GM13976 (cell line): ENCODE data around the gene PRKG1.

Experiments
- DNase-seq: peaks from one replicate; pipeline ENCODE4 v3.0.0; 2012; ENCODE audit warnings: low spot score
- in situ Hi-C: fragments of 300-500 bp; cut with MboI; formaldehyde crosslinking; loops from one replicate; pipeline ENCODE4 v1.12.0; 2022; ENCODE audit warnings: low sequenced_read_pairs, mixed read lengths, inconsistent platforms; ENCODE audit not compliant: unreplicated experiment
- TF ChIP-seq, protein P1 (sequence below): IDR thresholded peaks from 2 replicates; pipeline ENCODE4 v1.5.1; 2012; ENCODE audit warnings: borderline replicate concordance, mild to moderate bottlenecking; ENCODE audit not compliant: insufficient read depth; ENCODE audit errors: extremely low read depth, missing control alignments, control extremely low read depth

PRKG1 gene

DNA sequence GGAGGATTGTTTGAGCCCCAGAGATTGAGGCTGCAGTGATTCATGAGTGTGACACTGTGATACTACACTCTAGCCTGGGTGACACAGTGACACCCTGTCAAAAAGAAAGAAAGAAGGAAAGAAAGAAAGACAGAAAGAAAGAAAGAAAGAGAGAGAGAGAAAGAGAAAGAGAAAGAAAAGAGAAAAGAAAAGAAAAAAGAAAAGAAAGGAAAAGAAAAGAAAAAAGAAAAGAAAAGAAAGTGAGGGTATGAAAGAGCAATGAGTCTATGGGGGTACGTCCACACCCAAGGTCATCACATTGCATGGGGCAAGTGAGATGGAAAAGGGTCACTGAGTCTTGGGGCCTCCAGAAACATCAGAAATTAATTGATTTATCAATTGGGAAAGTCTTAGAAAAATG is 760.3 kb downstream of the PRKG1 start:
- TF ChIP-seq, protein P1, sequence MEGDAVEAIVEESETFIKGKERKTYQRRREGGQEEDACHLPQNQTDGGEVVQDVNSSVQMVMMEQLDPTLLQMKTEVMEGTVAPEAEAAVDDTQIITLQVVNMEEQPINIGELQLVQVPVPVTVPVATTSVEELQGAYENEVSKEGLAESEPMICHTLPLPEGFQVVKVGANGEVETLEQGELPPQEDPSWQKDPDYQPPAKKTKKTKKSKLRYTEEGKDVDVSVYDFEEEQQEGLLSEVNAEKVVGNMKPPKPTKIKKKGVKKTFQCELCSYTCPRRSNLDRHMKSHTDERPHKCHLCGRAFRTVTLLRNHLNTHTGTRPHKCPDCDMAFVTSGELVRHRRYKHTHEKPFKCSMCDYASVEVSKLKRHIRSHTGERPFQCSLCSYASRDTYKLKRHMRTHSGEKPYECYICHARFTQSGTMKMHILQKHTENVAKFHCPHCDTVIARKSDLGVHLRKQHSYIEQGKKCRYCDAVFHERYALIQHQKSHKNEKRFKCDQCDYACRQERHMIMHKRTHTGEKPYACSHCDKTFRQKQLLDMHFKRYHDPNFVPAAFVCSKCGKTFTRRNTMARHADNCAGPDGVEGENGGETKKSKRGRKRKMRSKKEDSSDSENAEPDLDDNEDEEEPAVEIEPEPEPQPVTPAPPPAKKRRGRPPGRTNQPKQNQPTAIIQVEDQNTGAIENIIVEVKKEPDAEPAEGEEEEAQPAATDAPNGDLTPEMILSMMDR: no peak

DNA sequence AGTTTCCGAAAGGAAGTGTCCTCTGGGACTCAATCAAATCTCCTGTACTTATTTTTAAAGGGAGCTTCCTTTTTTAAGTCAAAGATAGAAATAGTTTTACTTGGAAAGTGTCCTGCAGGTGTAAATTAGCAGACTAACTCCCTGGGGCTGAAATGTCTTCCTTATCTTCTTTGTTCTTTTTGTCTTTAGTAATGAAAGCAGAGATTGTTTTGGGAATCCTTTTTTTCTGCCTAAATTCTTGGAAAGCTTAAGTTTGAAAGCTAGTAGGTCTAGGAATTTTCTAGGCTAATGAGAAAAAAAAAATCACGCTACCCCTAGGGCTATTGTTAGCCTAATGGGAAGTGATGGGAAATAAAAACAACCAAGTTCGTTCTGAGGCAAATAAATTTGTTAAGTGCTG is 764.2 kb downstream of the PRKG1 start:
- in situ Hi-C loops: no loop called here
- TF ChIP-seq, protein P1: no peak
- no peak for DNase-seq

More for the DNA sequence above, 760.3 kb downstream of the PRKG1 start:
- DNase-seq: no peak
- in situ Hi-C loops: no loop called here

DNA sequence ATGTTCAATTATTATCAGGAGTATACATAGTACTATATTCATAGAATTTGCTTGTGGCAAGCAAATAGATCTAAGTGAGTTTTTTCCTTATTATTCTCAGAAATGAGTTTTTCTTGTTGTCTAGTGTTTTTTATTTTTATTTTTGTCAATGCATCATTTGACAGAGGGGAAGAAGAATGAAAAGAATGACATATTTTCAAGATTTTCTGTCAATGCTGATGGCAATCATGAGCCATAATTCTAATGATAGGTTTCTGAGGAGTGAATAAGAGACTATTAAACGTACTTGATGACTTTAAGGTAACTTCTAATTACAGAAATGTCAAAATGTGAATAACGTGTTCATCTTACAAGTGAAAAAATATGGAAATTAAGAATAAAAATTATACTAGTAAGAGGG is 769.7 kb downstream of the PRKG1 start:
- in situ Hi-C loops: no loop called here
- DNase-seq: no peak
- TF ChIP-seq, protein P1: no peak

DNA sequence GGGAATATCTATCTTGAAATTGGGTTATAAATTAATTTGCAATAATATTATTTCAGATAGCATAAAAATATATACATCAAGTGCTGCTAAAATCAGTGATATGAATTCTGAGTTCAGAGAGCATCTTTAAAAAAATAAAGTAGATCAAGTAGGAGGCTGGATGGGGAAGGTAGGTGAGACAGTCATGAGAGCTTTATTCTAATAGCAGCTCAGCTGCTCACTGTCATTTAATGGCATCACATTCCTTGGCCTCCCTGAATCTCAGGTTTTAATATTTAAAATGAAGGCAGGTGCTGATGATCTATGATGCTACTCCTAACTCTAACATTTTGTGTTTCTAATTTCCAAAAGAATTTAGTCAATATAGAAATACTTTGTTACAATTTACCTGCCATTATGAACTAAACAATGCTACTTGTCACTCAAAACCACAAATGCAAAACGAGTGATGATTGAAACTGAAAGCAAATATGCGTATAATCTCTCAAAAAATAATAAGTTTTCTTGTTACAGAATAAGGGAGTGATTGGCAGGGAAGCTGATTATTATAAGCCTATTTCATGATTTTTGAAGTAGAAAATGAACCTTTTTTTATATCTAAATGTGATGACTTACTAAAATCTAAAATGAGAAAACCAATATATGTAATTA is 772.7 kb downstream of the PRKG1 start:
- TF ChIP-seq, protein P1: no peak
- no peak for DNase-seq
- in situ Hi-C loops: no loop called here

DNA sequence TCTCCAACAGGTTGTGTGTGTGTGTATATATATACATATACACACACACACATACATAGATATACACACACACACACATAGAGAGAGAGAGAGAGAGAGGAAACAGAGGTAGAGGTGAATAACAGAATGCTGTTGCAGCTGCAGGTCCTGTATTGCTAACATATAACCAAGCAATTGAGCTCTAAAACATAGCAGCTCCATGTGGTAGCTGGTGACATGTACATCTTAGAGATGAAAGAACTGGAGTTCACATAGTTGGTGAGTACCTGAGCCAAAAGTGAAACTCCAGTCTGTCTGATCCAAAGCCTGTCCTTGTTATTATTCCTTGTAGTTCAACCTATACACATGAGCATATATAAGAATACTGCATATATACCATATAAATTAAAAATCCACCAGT is 778.0 kb downstream of the PRKG1 start:
- in situ Hi-C loops: no loop called here
- DNase-seq: no peak
- TF ChIP-seq, protein P1: no peak

DNA sequence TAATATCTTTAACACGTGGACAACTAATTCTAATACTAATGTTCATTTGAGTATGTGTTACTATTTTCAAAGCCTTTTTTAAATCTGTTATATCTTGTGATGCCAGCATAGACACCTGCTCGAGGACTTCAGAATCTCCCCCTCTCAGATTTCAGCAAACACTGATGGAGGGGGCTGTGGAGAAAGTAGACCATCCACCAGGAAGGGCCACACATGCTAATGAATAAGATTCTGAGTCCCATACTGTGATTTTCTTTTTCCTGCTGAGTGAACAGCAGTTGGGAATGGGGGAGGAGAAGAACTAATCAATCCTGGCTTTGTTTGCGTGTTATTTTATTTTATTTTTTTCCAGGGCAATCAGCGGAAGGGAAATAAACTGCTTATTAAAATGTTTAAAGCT is 783.0 kb downstream of the PRKG1 start:
- TF ChIP-seq, protein P1: no peak
- in situ Hi-C loops: no loop called here

More for the DNA sequence above, 783.0 kb downstream of the PRKG1 start:
- no peak for DNase-seq
